Measurements from ENCODE around the gene WDR87.
"Not testable (repeated sequence)": the region's sequence is repeated elsewhere in the genome, so short reads cannot be mapped to it uniquely, and the experiment has no call there.

Gene WDR87

GRCh38 chr19:37874784-37875183 is 31.6 kb downstream of the WDR87 start:
- no peak for DNase-seq

GRCh38 chr19:37872383-37872782 is 34.0 kb downstream of the WDR87 start:
- no peak for DNase-seq

DNA sequence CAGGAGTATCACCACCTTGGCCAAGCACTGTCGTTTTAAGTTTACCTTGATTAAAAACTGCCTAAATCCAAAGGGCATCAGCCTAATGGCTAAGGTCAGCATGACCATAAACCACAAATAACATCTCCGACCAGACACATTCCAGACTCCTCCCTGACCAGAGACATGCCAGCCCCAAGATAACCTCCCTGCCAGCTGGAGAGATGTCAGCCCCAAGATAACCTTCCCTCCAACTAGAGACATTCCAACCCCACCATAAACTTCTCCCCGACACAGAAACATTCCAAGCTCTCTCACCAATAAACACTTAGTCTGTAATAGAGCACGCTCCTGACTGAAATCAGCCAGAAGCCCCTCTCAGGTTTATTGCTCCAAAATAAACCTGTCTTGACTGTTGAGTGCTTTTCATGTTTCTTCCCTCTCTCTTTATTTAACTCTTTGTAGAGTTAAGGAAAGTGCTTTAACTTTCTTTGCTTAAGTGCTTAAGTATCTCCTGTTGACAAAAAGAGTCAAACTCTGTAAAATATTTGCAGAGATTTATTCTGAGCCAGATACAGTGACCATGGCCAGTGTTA is 36.5 kb downstream of the WDR87 start:
- no peak for DNase-seq

DNA sequence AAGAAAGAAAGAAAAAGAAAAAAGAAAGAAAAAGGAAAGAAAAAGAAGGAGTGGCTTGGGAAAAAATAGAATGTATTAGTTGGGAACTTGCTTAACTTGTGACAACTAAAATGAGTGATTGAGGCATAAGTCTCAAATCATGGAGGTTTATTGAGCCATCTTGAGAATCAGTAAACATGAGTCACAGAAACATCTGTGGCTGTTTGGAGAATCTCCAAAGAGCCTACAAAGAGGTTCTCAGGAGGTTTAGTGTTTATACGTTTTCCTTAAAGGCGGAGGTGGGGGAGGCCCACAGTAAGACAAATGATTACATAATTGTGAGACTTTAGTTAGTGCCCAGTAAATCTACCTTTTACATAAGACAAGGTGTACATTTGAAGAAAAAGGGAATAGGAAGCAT is 38.6 kb downstream of the WDR87 start:
- no peak for DNase-seq

- not testable (repeated sequence) for DNase-seq
These were observed 40.5 kb downstream of the WDR87 start for GRCh38 chr19:37865930-37866329.

- DNase-seq, result no peak
These were observed 41.9 kb downstream of the WDR87 start for GRCh38 chr19:37864501-37864900.

DNA sequence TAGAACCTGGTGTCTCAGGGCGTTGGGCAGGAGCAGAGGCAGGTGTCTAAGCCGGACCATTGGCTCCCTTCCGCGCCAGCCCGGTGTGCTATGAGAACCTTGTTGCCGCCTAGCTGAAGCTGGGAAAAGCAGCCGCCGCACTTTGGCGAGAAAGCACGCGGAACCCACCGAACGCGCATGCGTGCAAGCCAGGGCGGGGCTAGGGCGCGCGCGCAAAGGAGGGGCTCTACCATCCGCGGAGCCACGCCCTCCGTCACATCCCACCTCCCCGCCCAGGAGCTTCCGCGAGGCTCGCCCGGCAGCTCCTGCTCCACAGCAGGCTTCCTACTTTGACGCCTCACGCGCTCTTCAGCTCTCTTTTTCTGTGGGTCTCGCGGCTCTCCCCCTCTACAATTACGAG is 51.3 kb downstream of the WDR87 start:
- no peak for DNase-seq

- no peak for DNase-seq
These were observed 60.5 kb downstream of the WDR87 start for GRCh38 chr19:37845932-37846331.
